GM18505 (cell line): ENCODE results near the gene MAPT.

Source experiments
- ATAC-seq: cut with Tn5 transposase; IDR thresholded peaks from one replicate; pipeline ENCODE4 v1.9.1; 2021; ENCODE audit not compliant: unreplicated experiment
- POLR2A ChIP-seq: IDR thresholded peaks from 4 replicates; pipeline ENCODE4 v1.6.1; 2011; ENCODE audit warnings: borderline replicate concordance; ENCODE audit not compliant: insufficient read depth, insufficient read length; ENCODE audit errors: extremely low read depth

MAPT gene

DNA sequence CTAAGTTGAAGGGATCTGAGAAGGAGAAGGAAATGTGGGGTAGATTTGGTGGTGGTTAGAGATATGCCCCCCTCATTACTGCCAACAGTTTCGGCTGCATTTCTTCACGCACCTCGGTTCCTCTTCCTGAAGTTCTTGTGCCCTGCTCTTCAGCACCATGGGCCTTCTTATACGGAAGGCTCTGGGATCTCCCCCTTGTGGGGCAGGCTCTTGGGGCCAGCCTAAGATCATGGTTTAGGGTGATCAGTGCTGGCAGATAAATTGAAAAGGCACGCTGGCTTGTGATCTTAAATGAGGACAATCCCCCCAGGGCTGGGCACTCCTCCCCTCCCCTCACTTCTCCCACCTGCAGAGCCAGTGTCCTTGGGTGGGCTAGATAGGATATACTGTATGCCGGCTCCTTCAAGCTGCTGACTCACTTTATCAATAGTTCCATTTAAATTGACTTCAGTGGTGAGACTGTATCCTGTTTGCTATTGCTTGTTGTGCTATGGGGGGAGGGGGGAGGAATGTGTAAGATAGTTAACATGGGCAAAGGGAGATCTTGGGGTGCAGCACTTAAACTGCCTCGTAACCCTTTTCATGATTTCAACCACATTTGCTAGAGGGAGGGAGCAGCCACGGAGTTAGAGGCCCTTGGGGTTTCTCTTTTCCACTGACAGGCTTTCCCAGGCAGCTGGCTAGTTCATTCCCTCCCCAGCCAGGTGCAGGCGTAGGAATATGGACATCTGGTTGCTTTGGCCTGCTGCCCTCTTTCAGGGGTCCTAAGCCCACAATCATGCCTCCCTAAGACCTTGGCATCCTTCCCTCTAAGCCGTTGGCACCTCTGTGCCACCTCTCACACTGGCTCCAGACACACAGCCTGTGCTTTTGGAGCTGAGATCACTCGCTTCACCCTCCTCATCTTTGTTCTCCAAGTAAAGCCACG, 133.0 kb downstream of the MAPT start:
- ATAC-seq: no peak
- no peak for TF ChIP-seq POLR2A

DNA sequence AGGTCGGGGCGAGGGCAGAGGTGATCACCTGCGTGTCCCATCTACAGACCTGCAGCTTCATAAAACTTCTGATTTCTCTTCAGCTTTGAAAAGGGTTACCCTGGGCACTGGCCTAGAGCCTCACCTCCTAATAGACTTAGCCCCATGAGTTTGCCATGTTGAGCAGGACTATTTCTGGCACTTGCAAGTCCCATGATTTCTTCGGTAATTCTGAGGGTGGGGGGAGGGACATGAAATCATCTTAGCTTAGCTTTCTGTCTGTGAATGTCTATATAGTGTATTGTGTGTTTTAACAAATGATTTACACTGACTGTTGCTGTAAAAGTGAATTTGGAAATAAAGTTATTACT, 133.6 kb downstream of the MAPT start:
- TF ChIP-seq POLR2A: no peak

GRCh38 chr17:46028374-46028773, 134.0 kb downstream of the MAPT start:
- TF ChIP-seq POLR2A: no peak
- ATAC-seq: no peak

More for the DNA sequence above, 133.6 kb downstream of the MAPT start:
- no peak for ATAC-seq

- ATAC-seq: no peak
- no peak for TF ChIP-seq POLR2A
These were observed 134.7 kb downstream of the MAPT start for GRCh38 chr17:46028981-46029565.

- ATAC-seq: no peak
- TF ChIP-seq POLR2A: no peak
These were observed 135.3 kb downstream of the MAPT start for GRCh38 chr17:46029627-46030026.

DNA sequence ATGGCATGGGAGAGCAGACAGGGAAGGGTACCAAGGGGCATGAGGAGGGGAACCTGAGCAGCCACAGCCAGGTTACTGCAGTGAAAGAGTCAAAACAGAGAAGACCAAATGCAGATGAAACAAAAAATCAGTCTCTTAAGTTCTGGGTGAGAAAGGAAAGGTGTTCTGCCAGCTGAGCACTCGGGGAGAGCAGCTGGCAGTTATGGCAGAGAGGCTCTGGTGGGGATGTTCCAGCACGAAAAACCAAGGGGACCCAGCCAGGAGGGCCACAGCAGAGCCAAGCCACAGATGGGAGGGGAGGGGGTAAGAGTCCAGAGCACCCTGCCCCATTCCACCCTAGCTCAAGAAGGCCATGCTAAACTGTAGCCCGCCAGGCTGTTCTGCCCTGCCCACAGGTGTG, 136.4 kb downstream of the MAPT start:
- no peak for TF ChIP-seq POLR2A
- ATAC-seq: no peak

GRCh38 chr17:46031440-46031839, 137.1 kb downstream of the MAPT start:
- TF ChIP-seq POLR2A: no peak
- no peak for ATAC-seq

DNA sequence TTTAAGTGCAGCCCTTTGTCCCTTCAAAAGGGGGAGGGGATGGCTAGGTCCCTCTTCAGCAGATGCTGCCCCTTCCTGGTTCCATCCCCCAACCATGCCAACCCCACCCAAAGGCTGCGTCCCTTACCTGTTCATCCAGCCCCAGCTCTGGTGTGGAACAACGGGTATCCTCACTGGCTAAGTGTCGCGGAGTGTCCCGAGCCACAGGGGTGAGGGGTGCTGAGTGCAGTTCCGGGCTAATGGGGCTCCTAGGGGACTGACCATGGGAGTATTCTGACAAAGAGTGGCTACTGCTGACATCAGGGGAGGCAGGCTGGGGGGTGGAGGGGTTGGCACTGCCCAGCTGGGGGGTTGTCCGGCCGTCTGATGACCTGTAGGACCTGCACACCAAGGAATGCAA, 137.6 kb downstream of the MAPT start:
- ATAC-seq: no peak
- no peak for TF ChIP-seq POLR2A

DNA sequence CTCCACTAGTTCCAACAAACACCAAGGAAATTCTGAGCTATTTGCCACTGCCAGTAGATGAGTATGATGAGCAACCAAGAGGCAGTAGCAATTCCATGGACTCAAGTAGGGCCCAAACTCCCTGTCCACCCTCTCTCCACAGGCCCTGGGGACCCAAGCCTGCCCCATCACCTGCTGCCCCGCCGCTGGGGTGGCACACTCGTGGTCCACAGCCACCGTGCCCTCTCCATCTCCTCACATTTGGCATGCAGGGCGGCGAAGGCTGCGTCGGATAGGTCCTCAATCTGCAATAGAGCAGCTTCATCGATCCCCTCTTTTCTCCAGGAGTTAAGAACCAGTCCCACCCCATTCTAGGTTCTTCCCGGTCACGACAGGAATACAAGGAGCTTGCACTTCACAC, 138.6 kb downstream of the MAPT start:
- TF ChIP-seq POLR2A: no peak
- no peak for ATAC-seq

DNA sequence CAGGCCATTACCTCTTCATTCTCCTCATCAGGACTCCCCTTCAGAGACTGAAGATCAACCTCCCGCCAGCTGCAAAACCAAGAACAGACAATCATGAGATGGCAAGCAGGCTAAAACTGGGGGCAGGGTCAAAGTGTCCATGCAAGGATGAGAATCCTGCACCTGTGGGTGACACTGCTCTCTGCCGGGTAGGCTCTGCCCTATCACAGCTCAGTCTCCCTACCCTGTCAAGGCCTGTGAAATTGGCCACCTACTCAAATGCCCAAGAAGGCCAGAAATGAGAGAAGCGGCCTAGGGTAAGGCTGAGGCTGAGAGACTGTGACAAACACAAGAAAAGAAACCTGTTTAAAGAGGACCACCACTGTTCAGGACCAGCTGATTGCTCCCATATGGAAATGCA, 139.0 kb downstream of the MAPT start:
- no peak for ATAC-seq
- TF ChIP-seq POLR2A: no peak

DNA sequence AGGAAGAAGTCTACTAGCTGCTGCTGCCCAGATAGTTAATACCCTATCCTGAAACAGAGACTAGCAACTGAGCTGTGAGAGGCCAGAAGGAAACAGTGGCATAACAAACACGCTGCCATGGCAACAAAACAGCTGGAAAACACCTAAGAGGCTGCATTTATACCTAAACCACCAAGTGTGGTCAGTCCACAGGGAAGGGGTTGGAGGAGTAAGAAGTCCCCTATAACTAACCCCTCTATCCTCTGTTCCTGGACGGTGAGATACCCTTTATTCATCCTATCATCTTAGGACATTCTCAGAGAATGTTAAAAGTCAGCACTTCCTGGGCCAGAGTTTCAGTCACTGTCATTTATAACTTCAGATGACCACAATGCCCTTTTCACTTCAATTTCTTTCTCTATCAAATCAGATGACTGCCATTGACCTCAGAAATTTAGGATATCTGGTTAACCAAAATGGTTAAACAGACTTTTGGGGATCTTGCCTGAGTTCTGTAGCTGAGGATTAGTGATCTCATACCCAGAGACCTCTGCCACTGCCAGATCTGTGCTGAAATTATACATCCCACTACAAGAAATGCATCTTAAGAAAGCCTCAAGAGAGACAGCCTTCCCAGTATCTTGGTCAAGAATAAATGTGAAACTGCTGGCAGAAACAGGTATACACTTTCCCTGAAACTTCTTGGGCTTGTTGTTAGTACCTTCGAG, 140.9 kb downstream of the MAPT start:
- ATAC-seq: no peak
- no peak for TF ChIP-seq POLR2A

GRCh38 chr17:46036491-46036890, 142.1 kb downstream of the MAPT start:
- ATAC-seq: no peak
- TF ChIP-seq POLR2A: no peak

- no peak for ATAC-seq
- TF ChIP-seq POLR2A: no peak
These were observed 143.4 kb downstream of the MAPT start for GRCh38 chr17:46037722-46038255.

DNA sequence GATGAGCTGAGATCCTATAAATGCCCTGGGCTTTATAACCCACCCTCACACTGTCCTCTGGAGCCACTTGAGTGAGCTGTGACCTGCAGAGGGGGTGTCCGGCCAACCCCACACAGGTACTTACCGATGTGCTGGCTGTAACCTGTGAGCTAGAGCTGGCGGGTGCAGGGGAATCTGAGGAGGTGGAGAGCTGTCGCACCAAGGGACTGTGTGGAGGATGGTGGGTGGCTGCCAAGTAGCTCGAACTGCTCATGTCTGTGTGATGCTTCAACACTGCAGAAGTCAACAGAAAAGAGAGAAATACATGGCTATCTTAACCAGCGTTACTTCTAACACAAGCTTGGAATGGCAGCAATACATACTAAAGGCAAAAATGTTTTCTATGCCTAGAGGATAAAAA, 144.1 kb downstream of the MAPT start:
- no peak for TF ChIP-seq POLR2A
- no peak for ATAC-seq

GRCh38 chr17:46038937-46039336, 144.6 kb downstream of the MAPT start:
- TF ChIP-seq POLR2A: no peak

More at GRCh38 chr17:46038937-46039336, 144.6 kb downstream of the MAPT start:
- ATAC-seq: no peak
